IPS DF 4.7 (cell line): Measurements from ENCODE around the gene FBXO44.
"Not testable (repeated sequence)": the region's sequence is repeated elsewhere in the genome, so short reads cannot be mapped to it uniquely, and the experiment has no call there.

Experiments
- DNase-seq: peaks from one replicate; pipeline ENCODE4 v3.0.0-alpha.2; 2013; ENCODE audit warnings: low spot score; ENCODE audit errors: extremely low read depth

Gene FBXO44

DNA sequence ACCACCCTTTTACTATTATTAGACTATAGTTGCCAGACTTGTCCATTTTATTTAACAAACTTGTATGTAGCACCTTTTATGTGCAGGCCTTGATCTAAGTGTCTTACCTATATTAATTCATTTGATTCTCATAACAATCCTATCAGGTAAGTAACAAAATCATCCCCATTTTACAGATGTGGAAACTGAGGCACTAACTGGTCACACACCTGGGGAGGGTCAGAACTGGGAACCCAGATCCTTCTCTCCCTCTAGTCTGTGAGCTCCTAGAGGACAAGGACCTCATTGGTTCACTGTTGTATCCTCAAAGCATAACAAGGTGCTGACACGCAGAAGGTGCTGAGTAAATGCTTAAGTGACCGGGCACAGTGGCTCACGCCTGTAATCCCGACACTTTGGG is 15.3 kb upstream of the FBXO44 start:
- no peak for DNase-seq

- no peak for DNase-seq
These were observed 14.6 kb upstream of the FBXO44 start for GRCh38 chr1:11640101-11640500.

- DNase-seq, result no peak
These were observed 13.7 kb upstream of the FBXO44 start for GRCh38 chr1:11640944-11641343.

GRCh38 chr1:11641776-11642305 is 12.8 kb upstream of the FBXO44 start:
- no peak for DNase-seq

GRCh38 chr1:11642418-11643017 is 12.2 kb upstream of the FBXO44 start:
- DNase-seq, result not testable (repeated sequence)

DNA sequence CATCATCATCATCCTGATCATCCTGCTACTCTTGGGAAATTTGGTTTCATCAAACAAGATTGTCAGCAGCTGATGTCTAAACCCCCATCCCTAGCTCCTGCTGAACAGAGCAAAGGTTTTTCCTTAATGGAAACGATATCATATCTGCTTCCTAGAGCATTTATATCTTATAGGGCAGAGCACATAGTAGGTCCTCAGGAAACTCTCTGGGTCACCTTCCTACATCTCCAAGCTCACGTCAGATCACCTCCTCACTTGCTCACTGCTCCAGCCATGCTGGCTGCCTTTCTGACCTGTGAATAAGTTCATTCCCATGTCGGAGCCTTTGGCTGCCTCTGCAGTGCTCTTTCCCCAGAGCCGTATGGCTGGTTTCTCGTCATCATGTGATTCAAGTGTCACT is 10.9 kb upstream of the FBXO44 start:
- no peak for DNase-seq

DNA sequence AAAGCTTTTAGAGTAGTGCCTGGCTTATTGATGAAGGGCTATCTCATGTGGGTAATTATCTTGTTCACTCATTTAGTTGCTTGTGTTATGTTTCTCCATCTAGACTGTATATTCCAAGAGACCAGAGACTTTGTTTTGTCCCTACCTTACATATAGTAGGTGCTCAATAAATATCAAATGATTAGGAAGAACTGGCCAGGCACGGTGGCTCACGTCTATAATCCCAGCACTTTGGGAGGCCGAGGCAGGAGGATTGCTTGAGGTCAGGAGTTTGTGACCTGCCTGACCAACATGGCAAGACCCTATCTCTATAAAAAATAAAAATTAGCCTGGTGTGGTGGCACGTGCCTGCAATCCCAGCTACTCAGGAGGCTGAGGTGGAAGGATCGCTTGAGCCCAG is 9.4 kb upstream of the FBXO44 start:
- no peak for DNase-seq

GRCh38 chr1:11645670-11646265 is 8.9 kb upstream of the FBXO44 start:
- no peak for DNase-seq

- DNase-seq, result no peak
These were observed 8.4 kb upstream of the FBXO44 start for GRCh38 chr1:11646317-11646716.

DNA sequence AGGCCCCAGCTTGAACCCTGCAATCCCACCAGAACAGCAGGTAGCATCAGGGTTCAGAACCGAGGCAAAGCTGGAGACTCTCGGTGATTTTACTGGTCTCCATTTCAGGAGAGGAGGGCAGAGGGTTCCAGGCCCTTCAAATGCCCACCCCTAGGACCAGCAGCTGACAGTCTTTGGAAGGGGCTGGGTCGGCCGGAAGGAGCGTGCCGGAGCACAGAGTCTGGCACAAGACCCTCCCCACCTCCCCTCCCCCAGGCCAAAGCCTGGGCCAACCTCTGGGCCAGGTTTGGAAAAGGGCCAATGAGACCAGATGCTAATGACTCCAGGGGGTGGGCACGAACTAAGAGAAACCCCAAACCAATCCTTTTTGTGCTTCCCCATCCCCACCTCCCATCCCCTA is 7.3 kb upstream of the FBXO44 start:
- DNase-seq, result no peak

DNA sequence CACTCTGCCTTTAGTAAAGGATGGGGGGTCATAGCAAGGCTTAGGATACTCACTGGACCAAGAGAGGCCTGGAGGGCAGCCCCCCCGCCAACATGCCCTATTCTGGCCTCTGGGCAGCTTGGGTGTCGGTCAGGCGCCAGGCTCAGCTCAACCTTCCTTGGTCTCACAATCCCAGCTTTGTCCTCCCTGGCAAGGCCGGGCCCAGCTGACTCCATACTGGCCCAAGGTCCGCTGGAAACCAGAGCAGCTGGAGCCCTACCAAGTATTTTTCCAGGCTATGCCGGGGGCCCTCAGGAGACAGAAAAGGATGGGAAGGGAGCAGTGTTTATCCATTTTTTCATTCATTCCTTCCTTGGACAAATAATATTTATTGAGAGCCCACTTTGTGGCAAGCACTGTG is 6.6 kb upstream of the FBXO44 start:
- no peak for DNase-seq

DNA sequence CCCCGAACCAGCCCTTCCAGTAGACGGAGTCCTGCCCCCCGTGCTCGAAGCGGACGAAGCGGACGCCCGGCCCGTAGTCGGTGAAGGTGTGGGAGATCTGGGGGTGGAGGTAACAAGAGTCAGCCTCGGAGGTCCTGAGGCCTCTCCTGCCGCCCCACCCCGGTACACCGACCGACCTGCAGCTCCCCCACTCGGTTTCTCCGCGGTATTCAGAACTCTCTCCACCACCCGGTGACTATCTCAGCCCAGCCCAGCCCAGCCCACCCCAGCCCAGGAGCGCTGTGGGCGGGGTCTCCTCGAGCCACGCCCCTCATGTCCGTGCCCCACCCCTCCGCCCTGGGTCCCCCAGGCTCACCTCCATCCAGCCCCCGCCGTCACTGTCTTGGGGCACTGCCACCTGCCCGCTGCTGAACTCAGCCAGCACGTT is 5.9 kb upstream of the FBXO44 start:
- no peak for DNase-seq

GRCh38 chr1:11649237-11649623 is 5.4 kb upstream of the FBXO44 start:
- DNase-seq, result no peak

DNA sequence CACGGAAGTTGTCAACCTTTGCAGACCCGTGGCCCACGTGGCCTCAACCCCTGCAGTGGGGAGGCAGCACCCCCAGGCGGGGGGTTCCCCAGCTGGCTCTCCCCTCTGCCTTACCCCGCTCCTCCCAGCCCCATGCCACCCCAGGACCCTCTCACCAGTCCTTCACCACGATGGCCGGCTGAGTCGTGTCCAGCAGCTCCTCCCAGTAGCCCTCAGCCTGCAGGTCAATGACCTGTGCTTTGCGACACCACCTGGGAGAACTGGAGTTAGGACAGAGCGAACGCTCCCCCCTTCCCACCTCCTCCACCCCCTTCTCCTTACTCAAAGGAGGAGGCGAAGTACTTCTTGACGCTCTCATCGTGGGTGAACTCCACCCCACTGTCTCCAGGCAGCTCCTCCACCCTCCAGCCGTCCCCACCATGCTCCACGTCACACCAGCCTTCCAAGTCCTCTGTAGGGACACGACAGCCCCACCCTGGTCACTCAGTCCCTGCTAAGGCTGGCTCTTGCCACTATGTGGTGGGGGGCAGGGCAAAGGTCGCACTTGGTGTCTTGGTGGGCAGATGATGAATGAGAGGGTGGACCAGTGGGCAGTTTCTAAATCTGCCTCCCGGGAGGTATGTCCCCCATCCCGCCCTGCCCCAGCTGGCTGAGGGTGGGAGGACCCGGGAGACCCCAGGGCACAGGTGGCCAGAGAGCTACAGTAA is 4.9 kb upstream of the FBXO44 start:
- no peak for DNase-seq

GRCh38 chr1:11650331-11650991 is 4.2 kb upstream of the FBXO44 start:
- no peak for DNase-seq

DNA sequence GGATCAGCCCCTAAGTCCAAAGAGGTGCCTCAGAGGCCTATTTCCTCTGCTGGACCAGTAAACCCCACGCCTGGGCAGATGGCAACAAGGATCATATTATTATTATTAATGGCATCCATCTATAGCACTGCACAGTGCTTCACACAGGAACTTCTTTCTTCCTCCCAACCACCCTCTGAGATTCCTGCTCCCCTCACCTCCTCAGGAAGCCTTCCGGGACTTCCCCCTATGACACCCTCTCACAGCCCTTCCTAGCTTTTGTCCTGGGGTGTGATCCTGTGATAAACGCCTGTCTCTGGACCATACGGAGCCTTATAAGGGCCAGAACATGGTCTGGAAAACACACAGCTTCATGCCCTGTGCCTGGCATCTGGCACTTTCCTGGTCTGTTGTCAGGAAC is 3.7 kb upstream of the FBXO44 start:
- DNase-seq, result no peak

DNA sequence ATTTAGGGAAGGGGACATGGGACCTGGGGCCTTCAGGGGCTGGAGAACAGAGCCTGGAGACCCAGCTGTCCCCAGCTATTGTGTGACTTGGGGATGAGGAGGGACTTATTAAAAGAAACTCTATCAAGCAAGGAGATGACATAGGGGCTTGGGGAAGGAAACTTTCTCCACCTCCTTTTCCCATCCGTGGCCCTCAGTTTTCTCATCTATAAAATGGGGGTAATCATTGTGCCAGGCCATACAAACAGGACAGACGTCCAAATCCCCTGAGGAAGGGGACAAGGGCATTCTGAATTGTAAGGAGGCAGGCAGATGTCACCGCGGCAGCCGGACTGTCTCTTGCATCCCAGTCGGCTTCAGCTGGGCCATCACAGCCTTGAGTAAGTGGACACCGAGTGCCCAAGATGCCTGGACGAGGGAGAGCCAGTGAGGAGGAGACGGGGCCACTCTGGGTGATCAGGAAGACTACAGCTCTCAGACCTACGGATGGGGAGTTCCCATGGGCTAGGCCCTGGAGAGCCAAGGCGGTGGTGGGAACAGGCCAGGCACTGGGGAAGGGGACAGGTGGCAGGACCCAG is 2.4 kb upstream of the FBXO44 start:
- no peak for DNase-seq

DNA sequence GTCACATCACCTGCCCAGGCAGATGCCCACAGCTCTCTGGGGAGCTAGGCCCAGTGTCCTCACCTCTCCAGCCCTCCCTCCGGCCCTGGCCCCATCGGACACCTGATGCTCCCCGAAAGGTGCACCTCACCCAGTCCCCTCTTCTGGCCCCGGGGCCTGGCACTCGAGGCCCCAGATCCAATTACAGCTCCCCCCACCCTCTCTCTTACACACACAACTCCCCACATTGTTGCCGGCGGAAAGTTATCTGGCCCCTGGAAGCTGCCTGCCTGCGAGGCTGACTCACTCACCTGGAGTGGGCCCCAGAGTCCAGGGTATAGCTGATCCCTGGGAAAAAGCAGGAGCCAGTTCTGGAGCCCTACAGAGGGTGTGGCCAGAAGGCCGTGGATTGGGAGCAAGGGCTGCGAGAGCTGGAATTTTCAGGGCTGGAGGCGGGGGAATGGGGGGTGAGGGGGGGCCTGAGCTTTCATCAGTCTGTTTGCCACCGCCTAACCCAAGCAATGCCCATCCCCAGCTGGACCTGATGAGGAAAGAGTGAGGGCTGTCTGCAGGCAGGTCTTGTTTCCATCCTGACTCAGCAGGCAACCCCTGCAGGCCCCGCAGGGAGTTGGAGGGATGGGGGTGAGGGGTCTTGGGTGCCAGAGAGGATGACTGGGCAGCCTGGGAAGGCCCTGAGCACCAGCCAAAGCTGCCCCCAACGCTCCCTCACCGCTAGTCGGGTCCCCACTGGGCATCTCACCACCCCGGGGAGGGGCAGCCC is 1.4 kb upstream of the FBXO44 start:
- DNase-seq, result no peak

DNA sequence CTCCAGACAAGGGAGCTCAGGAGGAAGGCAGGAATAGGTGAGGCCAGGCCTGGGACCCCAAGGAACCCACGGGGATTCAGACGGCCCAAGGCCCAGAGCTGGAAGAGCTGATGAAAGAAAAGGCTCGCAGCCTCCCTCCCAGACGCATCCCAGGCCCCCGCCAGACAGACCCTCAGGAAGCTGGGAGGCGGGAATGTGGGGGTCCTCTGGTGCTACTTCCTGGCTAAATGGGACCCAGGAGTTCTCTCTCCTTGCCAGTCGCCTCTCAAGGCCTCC is 878 bp upstream of the FBXO44 start:
- DNase-seq, result no peak

GRCh38 chr1:11654939-11655808 is 497 bp downstream of the FBXO44 start:
- no peak for DNase-seq
